ENCODE results near the gene BRD2.

- TF ChIP-seq CTCF (conservative IDR thresholded peaks at IDR 0.05) (no peak), ZFX (IDR thresholded peaks at IDR 0.05) (no peak)
These were observed 4.5 kb upstream of the BRD2 start for GRCh38 chr6:32963866-32964265.

All from C4-2B (cell line).